Osteocyte (in vitro differentiated cells): ENCODE data around the gene KCNIP4. TPM values are rescaled to one million over a fixed set of nuclear protein-coding genes. Genes with fewer than 3 reads are reported as not detected.

ENCODE experiments used
- DNase-seq: peaks from one replicate; pipeline ENCODE4 v3.0.0; 2021; ENCODE audit warnings: mixed read lengths; ENCODE audit not compliant: unreplicated experiment; ENCODE audit errors: extremely low spot score
- H3K27ac Mint-ChIP-seq: one replicate; pipeline ENCODE4 v1.8.0; 2021; ENCODE audit warnings: mild to moderate bottlenecking, mixed read lengths; ENCODE audit not compliant: unreplicated experiment
- H3K27me3 Mint-ChIP-seq: one replicate; pipeline ENCODE4 v1.8.0; 2021; ENCODE audit warnings: mixed read lengths; ENCODE audit not compliant: unreplicated experiment
- H3K36me3 Mint-ChIP-seq: one replicate; pipeline ENCODE4 v1.8.0; 2021; ENCODE audit warnings: mixed read lengths; ENCODE audit not compliant: unreplicated experiment
- H3K4me1 Mint-ChIP-seq: one replicate; pipeline ENCODE4 v1.8.0; 2021; ENCODE audit warnings: mixed read lengths; ENCODE audit not compliant: unreplicated experiment
- H3K4me3 Mint-ChIP-seq: one replicate; pipeline ENCODE4 v1.8.0; 2021; ENCODE audit warnings: mild to moderate bottlenecking, moderate library complexity, mixed read lengths; ENCODE audit not compliant: unreplicated experiment
- H3K9me3 Mint-ChIP-seq: one replicate; pipeline ENCODE4 v1.8.0; 2021; ENCODE audit warnings: mixed read lengths; ENCODE audit not compliant: unreplicated experiment
- total RNA-seq: library from RNA; stranded (reverse); gene quantifications from 2 replicates; pipeline ENCODE4 v1.2.1, GENCODE V29; 2021
- TF ChIP-seq, protein P1 (sequence below): fragments of 200-600 bp; sonication (generic); IDR thresholded peaks from 2 replicates; pipeline ENCODE4 v1.5.0; 2021; ENCODE audit warnings: antibody characterized with exemption, mild to moderate bottlenecking, moderate library complexity

KCNIP4 gene
- total RNA-seq, 1 donor from 2014 or later: 0.24 TPM

DNA sequence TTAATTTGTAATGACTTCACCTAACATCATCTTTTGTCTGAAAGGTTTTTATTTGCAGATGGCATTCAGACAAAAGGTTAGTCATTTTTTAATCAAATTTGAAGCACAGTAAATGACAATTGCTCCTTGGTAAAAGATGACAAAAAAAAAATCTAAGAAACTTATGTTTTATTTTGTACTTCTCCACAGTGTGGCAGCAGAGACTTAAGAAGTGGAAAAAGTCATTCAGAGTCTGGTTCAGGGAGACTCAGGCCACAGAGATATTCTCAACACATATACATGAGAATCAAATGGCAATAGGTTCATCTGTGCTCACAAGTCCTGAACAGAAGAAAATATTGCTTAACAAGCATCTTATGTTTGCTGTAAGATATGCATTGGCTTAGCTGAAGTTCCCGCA, 436.2 kb downstream of the KCNIP4 start:
- DNase-seq: no peak
- Mint-ChIP-seq H3K9me3 (no peaks in the 10 kb centered on the region), H3K27ac (no peak overlapping the region), H3K4me3 (no peak overlapping the region), H3K4me1 (no peaks in the 10 kb centered on the region), H3K36me3 (no peaks in the 10 kb centered on the region), H3K27me3 (peaks cover 8% of the 10 kb centered on the region)
- TF ChIP-seq, protein P1, sequence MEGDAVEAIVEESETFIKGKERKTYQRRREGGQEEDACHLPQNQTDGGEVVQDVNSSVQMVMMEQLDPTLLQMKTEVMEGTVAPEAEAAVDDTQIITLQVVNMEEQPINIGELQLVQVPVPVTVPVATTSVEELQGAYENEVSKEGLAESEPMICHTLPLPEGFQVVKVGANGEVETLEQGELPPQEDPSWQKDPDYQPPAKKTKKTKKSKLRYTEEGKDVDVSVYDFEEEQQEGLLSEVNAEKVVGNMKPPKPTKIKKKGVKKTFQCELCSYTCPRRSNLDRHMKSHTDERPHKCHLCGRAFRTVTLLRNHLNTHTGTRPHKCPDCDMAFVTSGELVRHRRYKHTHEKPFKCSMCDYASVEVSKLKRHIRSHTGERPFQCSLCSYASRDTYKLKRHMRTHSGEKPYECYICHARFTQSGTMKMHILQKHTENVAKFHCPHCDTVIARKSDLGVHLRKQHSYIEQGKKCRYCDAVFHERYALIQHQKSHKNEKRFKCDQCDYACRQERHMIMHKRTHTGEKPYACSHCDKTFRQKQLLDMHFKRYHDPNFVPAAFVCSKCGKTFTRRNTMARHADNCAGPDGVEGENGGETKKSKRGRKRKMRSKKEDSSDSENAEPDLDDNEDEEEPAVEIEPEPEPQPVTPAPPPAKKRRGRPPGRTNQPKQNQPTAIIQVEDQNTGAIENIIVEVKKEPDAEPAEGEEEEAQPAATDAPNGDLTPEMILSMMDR: peak; percentile 60

DNA sequence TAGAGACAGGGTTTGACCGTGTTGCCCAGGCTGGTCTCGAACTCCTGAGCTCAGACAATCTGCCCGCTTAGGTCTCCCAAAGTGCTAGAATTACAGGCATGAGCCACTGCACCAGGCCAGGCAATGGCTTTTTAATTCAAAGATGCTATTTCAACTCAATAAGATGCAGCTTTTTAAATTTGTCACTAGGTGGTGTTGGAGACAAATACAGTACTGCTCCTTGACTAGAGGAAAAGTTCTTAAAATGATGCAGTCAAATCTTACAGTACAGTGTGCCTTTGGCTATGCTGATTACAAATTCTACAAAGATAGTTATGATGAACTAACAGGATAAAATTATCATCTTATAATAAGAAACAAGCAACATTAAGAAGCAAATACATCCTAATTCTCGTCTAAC, 441.1 kb downstream of the KCNIP4 start:
- no peaks in the 10 kb centered on the region for H3K9me3 Mint-ChIP-seq
- no peak for DNase-seq

DNA sequence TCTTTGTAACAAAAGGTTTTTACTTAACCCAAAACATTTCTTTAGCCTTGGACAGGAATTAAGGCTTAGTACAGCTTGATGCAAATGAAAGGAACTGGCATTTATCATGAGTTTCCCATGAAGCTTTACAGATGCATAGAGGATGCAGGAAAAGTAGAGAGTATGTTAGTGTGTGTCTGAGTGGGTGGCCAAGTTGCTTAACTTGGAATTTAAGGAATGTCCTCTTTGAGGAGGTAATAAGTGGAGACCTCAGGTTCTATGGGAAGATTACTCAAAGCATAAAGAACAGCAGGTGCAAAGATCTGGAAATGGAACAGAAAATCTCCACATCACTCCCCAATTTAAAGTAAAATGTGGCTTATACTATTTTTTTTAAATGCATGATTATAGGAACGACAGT, 457.9 kb downstream of the KCNIP4 start:
- no peak overlapping the region for H3K27ac Mint-ChIP-seq
- no peak overlapping the region for H3K4me3 Mint-ChIP-seq
- no peaks in the 10 kb centered on the region for H3K4me1 Mint-ChIP-seq
- H3K27me3 Mint-ChIP-seq: no peaks in the 10 kb centered on the region
- no peaks in the 10 kb centered on the region for H3K9me3 Mint-ChIP-seq
- H3K36me3 Mint-ChIP-seq: no peaks in the 10 kb centered on the region
- DNase-seq: no peak
- TF ChIP-seq, protein P1: no peak

More for the DNA sequence above, 441.1 kb downstream of the KCNIP4 start:
- Mint-ChIP-seq H3K36me3 (no peaks in the 10 kb centered on the region), H3K27ac (no peak overlapping the region), H3K4me3 (no peak overlapping the region), H3K27me3 (peaks cover 2% of the 10 kb centered on the region), H3K4me1 (no peaks in the 10 kb centered on the region)
- TF ChIP-seq, protein P1: peak; percentile 34

DNA sequence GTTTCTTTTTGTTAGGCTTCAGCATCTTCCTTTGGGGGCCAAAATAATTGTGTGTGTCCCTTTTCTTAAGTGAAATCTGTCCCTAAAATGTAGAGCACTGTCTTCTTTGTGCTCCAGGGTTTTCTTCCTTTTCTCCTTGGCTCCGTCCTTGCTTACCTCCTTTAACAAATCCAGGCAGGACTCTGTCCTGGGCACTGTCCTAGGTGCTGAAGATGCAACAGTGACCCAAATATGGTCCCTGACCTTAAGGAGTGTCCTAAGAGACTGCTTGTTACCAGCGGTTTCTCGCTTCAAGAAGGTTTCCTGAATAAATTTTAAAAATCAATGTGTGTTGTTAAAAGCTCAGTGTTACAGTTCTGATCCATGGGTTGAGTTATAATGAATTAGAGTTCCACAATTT, 471.8 kb downstream of the KCNIP4 start:
- Mint-ChIP-seq H3K27me3 (peaks cover 2% of the 10 kb centered on the region), H3K4me1 (no peaks in the 10 kb centered on the region), H3K4me3 (no peak overlapping the region), H3K36me3 (no peaks in the 10 kb centered on the region), H3K9me3 (no peaks in the 10 kb centered on the region), H3K27ac (no peak overlapping the region)
- TF ChIP-seq, protein P1: no peak
- no peak for DNase-seq

DNA sequence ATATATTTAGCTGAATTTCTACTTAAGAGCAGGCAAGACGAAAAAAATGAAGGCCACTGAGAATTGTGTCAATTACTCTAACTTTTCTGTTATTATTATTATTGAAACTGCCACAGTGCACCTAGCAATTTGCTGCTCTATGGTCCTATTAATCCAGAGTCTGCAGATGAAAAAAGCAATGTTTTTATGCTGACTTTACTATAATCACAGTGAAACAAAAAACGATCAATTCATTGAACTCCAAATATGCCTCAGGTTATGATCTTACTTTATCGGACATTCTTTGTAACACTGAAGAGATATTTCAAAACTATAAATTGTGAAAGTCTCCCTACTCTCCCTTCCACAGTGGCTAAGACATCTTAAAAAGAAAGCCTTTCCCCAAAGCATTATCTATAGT, 474.4 kb downstream of the KCNIP4 start:
- TF ChIP-seq, protein P1: no peak
- Mint-ChIP-seq H3K36me3 (no peaks in the 10 kb centered on the region), H3K9me3 (no peaks in the 10 kb centered on the region), H3K4me3 (no peak overlapping the region), H3K4me1 (no peaks in the 10 kb centered on the region), H3K27ac (no peak overlapping the region), H3K27me3 (peaks cover 2% of the 10 kb centered on the region)
- DNase-seq: no peak
